CD14-positive monocyte (primary cell): Measurements from ENCODE around the gene OR10D3. TPM values are rescaled to one million over a fixed set of nuclear protein-coding genes. Genes with fewer than 3 reads are reported as not detected.

Experiments used
- DNase-seq, 3 donors: peaks; one replicate each; pipeline ENCODE4 v3.0.0-alpha.2; 2011 to 2022
- H2AFZ ChIP-seq: 2 replicates; pipeline ENCODE4 v1.6.0; 2012; ENCODE audit warnings: mild to moderate bottlenecking, low read depth, low read length, inconsistent platforms; ENCODE audit not compliant: insufficient read depth, poor library complexity, severe bottlenecking
- H3K27ac ChIP-seq, 2 donors: 1 replicate in 1 of 2; 2 replicates in 1 of 2; pipeline ENCODE4 v1.5.1; 2012 to 2013; ENCODE audit warnings: low read length in 2 of 2, control low read depth in 1 of 2, inconsistent platforms in 1 of 2, low read depth in 1 of 2, mild to moderate bottlenecking in 1 of 2
- H3K27me3 ChIP-seq, 2 donors: one replicate each; pipeline versions ENCODE4 v1.6.0 to v1.6.1; 2011 to 2013; ENCODE audit warnings: low read length in 2 of 2; ENCODE audit not compliant: control insufficient read depth in 2 of 2, insufficient read depth in 2 of 2
- H3K36me3 ChIP-seq, 2 donors: replicated peaks in 1 of 2; 1 replicate in 1 of 2; 2 replicates in 1 of 2; pipeline versions ENCODE4 v1.5.1 to v1.6.1; 2012 to 2013; ENCODE audit warnings: low read length in 2 of 2, control low read depth in 1 of 2, inconsistent platforms in 1 of 2, mild to moderate bottlenecking in 1 of 2; ENCODE audit not compliant: insufficient read depth in 2 of 2, control insufficient read depth in 1 of 2
- H3K4me1 ChIP-seq, 2 donors: 1 replicate in 1 of 2; 2 replicates in 1 of 2; pipeline versions ENCODE4 v1.5.1 to v1.6.1; 2012 to 2013; ENCODE audit warnings: low read length in 2 of 2, control low read depth in 1 of 2, inconsistent platforms in 1 of 2, mild to moderate bottlenecking in 1 of 2, moderate library complexity in 1 of 2; ENCODE audit not compliant: insufficient read depth in 2 of 2, control insufficient read depth in 1 of 2
- H3K4me2 ChIP-seq: replicated peaks from 2 replicates; pipeline ENCODE3; 2012; ENCODE audit warnings: low read length, moderate library complexity, mild to moderate bottlenecking; ENCODE audit not compliant: poor library complexity, severe bottlenecking; ENCODE audit errors: extremely low read depth
- H3K4me3 ChIP-seq, 3 experiments: fragments of 200-600 bp in 1 of 3; sonication (generic) in 1 of 3; replicated peaks in 1 of 3; 1 replicate in 2 of 3; 2 replicates in 1 of 3; pipeline ENCODE4 v1.5.1; 2011 to 2013; ENCODE audit warnings: low read length in 3 of 3, mild to moderate bottlenecking in 3 of 3, control low read depth in 2 of 3, low read depth in 2 of 3, inconsistent platforms in 1 of 3, moderate library complexity in 1 of 3
- H3K79me2 ChIP-seq: 2 replicates; pipeline ENCODE4 v1.6.0; 2012; ENCODE audit warnings: mild to moderate bottlenecking, control low read depth, inconsistent platforms, low read length, moderate library complexity; ENCODE audit not compliant: insufficient read depth
- H3K9ac ChIP-seq: 2 replicates; pipeline ENCODE4 v1.6.0; 2017; ENCODE audit warnings: low read length, mild to moderate bottlenecking; ENCODE audit not compliant: insufficient read depth, poor library complexity, severe bottlenecking
- H3K9me3 ChIP-seq, 2 donors: replicated peaks in 1 of 2; 1 replicate in 1 of 2; 2 replicates in 1 of 2; pipeline versions ENCODE4 v1.5.1 to v1.6.1; 2012 to 2013; ENCODE audit warnings: low read length in 2 of 2, control low read depth in 1 of 2; ENCODE audit not compliant: control insufficient read depth in 1 of 2, insufficient read depth in 1 of 2
- H4K20me1 ChIP-seq: 2 replicates; pipeline ENCODE4 v1.6.0; 2012; ENCODE audit warnings: mild to moderate bottlenecking, low read length, control low read depth, moderate library complexity; ENCODE audit not compliant: insufficient read depth
- H3K27ac Mint-ChIP-seq, 7 donors: one replicate each; pipeline ENCODE4 v1.8.0; 2020; ENCODE audit warnings: mild to moderate bottlenecking in 7 of 7, mixed read lengths in 7 of 7, moderate library complexity in 6 of 7, inconsistent platforms in 2 of 7
- H3K27me3 Mint-ChIP-seq, 3 donors: one replicate each; pipeline ENCODE4 v1.8.0; 2021 to 2022; ENCODE audit warnings: low read depth in 3 of 3, mild to moderate bottlenecking in 3 of 3, mixed read lengths in 3 of 3, moderate library complexity in 3 of 3, inconsistent platforms in 1 of 3
- H3K36me3 Mint-ChIP-seq, 2 donors: one replicate each; pipeline ENCODE4 v1.8.0; 2020; ENCODE audit warnings: mixed read lengths in 2 of 2, inconsistent platforms in 1 of 2, mild to moderate bottlenecking in 1 of 2
- H3K4me1 Mint-ChIP-seq: one replicate; pipeline ENCODE4 v1.8.0; 2020; ENCODE audit warnings: mild to moderate bottlenecking, mixed read lengths
- H3K4me3 Mint-ChIP-seq, 2 donors: one replicate each; pipeline ENCODE4 v1.8.0; 2020; ENCODE audit warnings: mild to moderate bottlenecking in 2 of 2, mixed read lengths in 2 of 2, moderate library complexity in 1 of 2
- H3K9me3 Mint-ChIP-seq, 7 donors: one replicate each; pipeline ENCODE4 v1.8.0; 2020 to 2022; ENCODE audit warnings: mixed read lengths in 7 of 7, mild to moderate bottlenecking in 6 of 7, moderate library complexity in 6 of 7, inconsistent platforms in 2 of 7
- CTCF ChIP-seq: fragments of 200-600 bp; IDR thresholded peaks from one replicate; pipeline ENCODE4 v1.8.0; 2022; ENCODE audit warnings: antibody characterized with exemption, mild to moderate bottlenecking
- WGBS: methylation state at CpG from one replicate; pipeline ENCODE4 v1.1.5; 2013; ENCODE audit warnings: missing lambda C conversion rate; ENCODE audit not compliant: insufficient coverage; 5-methylcytosine and 5-hydroxymethylcytosine counted together
- intact Hi-C, 2 donors: fragments of 100-400 bp; cut with micrococcal nuclease; formaldehyde crosslinking; loops; one replicate each; pipeline versions ENCODE4 v1.15.0 to v1.15.1; 2023
- polyA plus RNA-seq, 3 donors: library from polyadenylated mRNA; depleted of rRNA in 1 of 3; unstranded in 2 of 3; stranded (reverse) in 1 of 3; fragments of 300-500 nt in 2 of 3; fragments of >200 nt in 1 of 3; fragmentation: Illumina TruSeq in 2 of 3; gene quantifications; 1 replicate in 2 of 3; 2 replicates in 1 of 3; pipeline ENCODE4 v1.2.3, GENCODE V29; 2012 to 2021

The OR10D3 gene
- polyA plus RNA-seq, 3 donors: not detected

DNA sequence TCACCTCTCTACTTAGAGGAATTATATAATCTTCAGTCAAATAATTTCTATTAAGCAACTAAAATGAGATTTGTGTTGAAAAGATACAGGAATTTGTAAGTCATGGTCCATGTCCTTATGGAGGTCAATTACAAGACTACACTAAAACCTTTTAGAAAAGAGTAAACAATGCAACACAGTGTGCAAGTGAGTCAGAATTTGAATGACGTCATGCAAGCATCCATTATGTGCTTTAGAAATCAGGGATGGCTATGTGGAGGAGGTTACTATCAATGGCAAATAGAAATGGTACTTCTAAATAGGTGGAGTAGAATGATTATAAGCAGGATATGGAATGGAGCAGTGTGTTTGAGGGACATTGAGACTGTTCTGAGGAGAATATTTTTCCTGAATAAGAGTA lies 16.6 kb downstream of the OR10D3 start:
- no peak for DNase-seq
- no peaks in the 10 kb centered on the region for H3K9me3 ChIP-seq
- WGBS: 100% methylated on average over 1 of the region's 1 CpG
- peaks cover 0 to 4% of the 10 kb centered on the region in 2 donors for H3K4me1 ChIP-seq
- no peaks in the 10 kb centered on the region for H3K36me3 ChIP-seq
- H4K20me1 ChIP-seq: no peaks in the 10 kb centered on the region
- no peak overlapping the region for H2AFZ ChIP-seq
- no peak overlapping the region for H3K4me3 ChIP-seq
- Mint-ChIP-seq H3K4me3 (no peak overlapping the region), H3K27me3 (no peaks in the 10 kb centered on the region), H3K27ac (no peak overlapping the region), H3K9me3 (peaks cover 0 to 3% (median 0%) of the 10 kb centered on the region in 7 donors), H3K4me1 (peaks cover 3% of the 10 kb centered on the region), H3K36me3 (no peaks in the 10 kb centered on the region)
- H3K9ac ChIP-seq: no peak overlapping the region
- H3K27ac ChIP-seq: no peak overlapping the region
- intact Hi-C loops: loop anchor here in 1 of 2 donors (5.0 kb wide), 1 partner anchor 127 kb away; no protein-coding TSS in a partner anchor
- no peaks in the 10 kb centered on the region for H3K79me2 ChIP-seq
- no peak for TF ChIP-seq CTCF
- H3K27me3 ChIP-seq: no peaks in the 10 kb centered on the region
- H3K4me2 ChIP-seq: no peak overlapping the region

GRCh38 chr11:124200671-124201070 lies 17.5 kb downstream of the OR10D3 start:
- WGBS: 97% methylated on average over 12 of the region's 16 CpGs
- Histone ChIP-seq H3K27ac (no peak overlapping the region), H3K4me2 (no peak overlapping the region), H3K4me3 (no peak overlapping the region), H2AFZ (no peak overlapping the region), H3K9ac (no peak overlapping the region), H4K20me1 (no peaks in the 10 kb centered on the region), H3K4me1 (no peaks in the 10 kb centered on the region), H3K79me2 (no peaks in the 10 kb centered on the region), H3K9me3 (no peaks in the 10 kb centered on the region), H3K27me3 (no peaks in the 10 kb centered on the region), H3K36me3 (no peaks in the 10 kb centered on the region)
- peaks cover 0 to under 1% (median 0%) of the 10 kb centered on the region in 3 donors for H3K27me3 Mint-ChIP-seq
- intact Hi-C loops: no loop called here
- TF ChIP-seq CTCF: no peak
- no peak overlapping the region for H3K27ac Mint-ChIP-seq
- no peak for DNase-seq
- H3K36me3 Mint-ChIP-seq: no peaks in the 10 kb centered on the region
- no peaks in the 10 kb centered on the region for H3K4me1 Mint-ChIP-seq
- no peak overlapping the region for H3K4me3 Mint-ChIP-seq
- H3K9me3 Mint-ChIP-seq: peaks cover 0 to 3% (median 0%) of the 10 kb centered on the region in 7 donors
